GM18951 (cell line): ENCODE measurements around the gene NOX4.

ENCODE experiments used
- POLR2A ChIP-seq: IDR thresholded peaks from 4 replicates; pipeline ENCODE4 v1.6.1; 2011; ENCODE audit warnings: mild to moderate bottlenecking; ENCODE audit not compliant: insufficient read length, insufficient read depth; ENCODE audit errors: extremely low read depth
- in situ Hi-C: fragments of 300-500 bp; cut with MboI; formaldehyde crosslinking; loops from one replicate; pipeline ENCODE4 v1.12.0; 2022; ENCODE audit warnings: low sequenced_read_pairs, mixed read lengths, inconsistent platforms; ENCODE audit not compliant: unreplicated experiment

Gene NOX4

GRCh38 chr11:89495951-89496350 is 4.8 kb upstream of the NOX4 start:
- in situ Hi-C loops: no loop called here
- TF ChIP-seq POLR2A: no peak

- in situ Hi-C loops: no loop called here
- no peak for TF ChIP-seq POLR2A
These were observed 2.3 kb upstream of the NOX4 start for GRCh38 chr11:89493431-89493830.

- in situ Hi-C loops: no loop called here
- TF ChIP-seq POLR2A: no peak
These were observed 584 bp downstream of the NOX4 start for GRCh38 chr11:89490602-89490980.

- in situ Hi-C loops: no loop called here
- TF ChIP-seq POLR2A: no peak
These were observed 1.2 kb downstream of the NOX4 start for GRCh38 chr11:89489930-89490329.

- no peak for TF ChIP-seq POLR2A
- in situ Hi-C loops: no loop called here
These were observed 4.2 kb downstream of the NOX4 start for GRCh38 chr11:89487016-89487415.

GRCh38 chr11:89484896-89485295 is 6.3 kb downstream of the NOX4 start:
- in situ Hi-C loops: no loop called here
- no peak for TF ChIP-seq POLR2A

GRCh38 chr11:89477175-89477574 is 14.0 kb downstream of the NOX4 start:
- in situ Hi-C loops: no loop called here
- no peak for TF ChIP-seq POLR2A

GRCh38 chr11:89463266-89463780 is 27.9 kb downstream of the NOX4 start:
- TF ChIP-seq POLR2A: no peak
- in situ Hi-C loops: no loop called here

GRCh38 chr11:89458716-89459115 is 32.5 kb downstream of the NOX4 start:
- in situ Hi-C loops: no loop called here
- no peak for TF ChIP-seq POLR2A

GRCh38 chr11:89457190-89457589 is 34.0 kb downstream of the NOX4 start:
- in situ Hi-C loops: no loop called here
- no peak for TF ChIP-seq POLR2A

GRCh38 chr11:89456681-89457080 is 34.5 kb downstream of the NOX4 start:
- in situ Hi-C loops: no loop called here
- no peak for TF ChIP-seq POLR2A

- in situ Hi-C loops: no loop called here
- TF ChIP-seq POLR2A: no peak
These were observed 38.4 kb downstream of the NOX4 start for GRCh38 chr11:89452780-89453179.

- no peak for TF ChIP-seq POLR2A
- in situ Hi-C loops: no loop called here
These were observed 43.3 kb downstream of the NOX4 start for GRCh38 chr11:89447845-89448244.

GRCh38 chr11:89443361-89444322 is 47.5 kb downstream of the NOX4 start:
- TF ChIP-seq POLR2A: no peak
- in situ Hi-C loops: no loop called here
